ENCODE measurements around the gene RGS17. TPM values are rescaled to one million over a fixed set of nuclear protein-coding genes. Genes with fewer than 3 reads are reported as not detected.

The RGS17 gene
- total RNA-seq, 4 donors from 2014 or later = 2.4 to 6.2 (median 3.5) TPM

DNA sequence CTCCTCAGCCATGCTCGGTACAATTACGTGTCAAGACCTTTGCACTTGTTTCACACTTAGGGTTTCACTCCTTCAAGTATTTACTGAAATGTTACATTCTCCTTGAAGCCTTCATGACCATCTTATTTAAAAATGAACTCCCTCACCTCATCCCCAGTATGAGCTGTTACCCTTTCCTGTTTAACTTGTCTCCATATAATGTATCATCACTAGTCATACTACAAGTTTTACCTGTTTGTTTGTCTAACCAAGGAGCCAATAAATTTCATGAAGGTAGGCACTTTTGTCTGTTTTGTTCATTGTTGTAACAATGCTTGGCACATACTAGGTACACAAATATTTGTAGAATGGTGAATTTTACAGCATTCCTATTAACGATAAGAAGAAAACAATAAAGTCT lies 82.5 kb downstream of the RGS17 start:
- TF ChIP-seq, protein P1, sequence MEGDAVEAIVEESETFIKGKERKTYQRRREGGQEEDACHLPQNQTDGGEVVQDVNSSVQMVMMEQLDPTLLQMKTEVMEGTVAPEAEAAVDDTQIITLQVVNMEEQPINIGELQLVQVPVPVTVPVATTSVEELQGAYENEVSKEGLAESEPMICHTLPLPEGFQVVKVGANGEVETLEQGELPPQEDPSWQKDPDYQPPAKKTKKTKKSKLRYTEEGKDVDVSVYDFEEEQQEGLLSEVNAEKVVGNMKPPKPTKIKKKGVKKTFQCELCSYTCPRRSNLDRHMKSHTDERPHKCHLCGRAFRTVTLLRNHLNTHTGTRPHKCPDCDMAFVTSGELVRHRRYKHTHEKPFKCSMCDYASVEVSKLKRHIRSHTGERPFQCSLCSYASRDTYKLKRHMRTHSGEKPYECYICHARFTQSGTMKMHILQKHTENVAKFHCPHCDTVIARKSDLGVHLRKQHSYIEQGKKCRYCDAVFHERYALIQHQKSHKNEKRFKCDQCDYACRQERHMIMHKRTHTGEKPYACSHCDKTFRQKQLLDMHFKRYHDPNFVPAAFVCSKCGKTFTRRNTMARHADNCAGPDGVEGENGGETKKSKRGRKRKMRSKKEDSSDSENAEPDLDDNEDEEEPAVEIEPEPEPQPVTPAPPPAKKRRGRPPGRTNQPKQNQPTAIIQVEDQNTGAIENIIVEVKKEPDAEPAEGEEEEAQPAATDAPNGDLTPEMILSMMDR (IDR thresholded peaks at IDR 0.05; ENCODE audit: low read depth) = no peak

DNA sequence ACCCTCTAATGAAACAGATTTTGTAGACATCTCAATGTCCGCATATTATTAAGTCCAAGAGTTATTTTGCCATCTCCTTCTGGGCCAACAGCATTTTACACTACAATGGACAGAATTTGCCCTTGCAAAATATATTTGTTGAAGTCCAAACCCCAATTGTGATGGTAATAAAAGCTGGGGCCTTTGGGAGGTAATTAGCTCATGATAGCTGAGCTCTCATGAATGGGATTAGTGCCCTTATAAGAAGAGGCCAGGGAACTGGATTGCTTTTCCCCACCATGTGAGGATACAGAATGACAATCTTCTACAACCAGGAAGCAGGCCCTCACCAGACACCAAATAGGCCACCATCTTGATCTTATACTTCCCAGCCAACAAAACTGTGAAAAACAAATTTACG lies 83.7 kb downstream of the RGS17 start:
- TF ChIP-seq, protein P1 (IDR thresholded peaks at IDR 0.05; ENCODE audit: low read depth) = no peak

DNA sequence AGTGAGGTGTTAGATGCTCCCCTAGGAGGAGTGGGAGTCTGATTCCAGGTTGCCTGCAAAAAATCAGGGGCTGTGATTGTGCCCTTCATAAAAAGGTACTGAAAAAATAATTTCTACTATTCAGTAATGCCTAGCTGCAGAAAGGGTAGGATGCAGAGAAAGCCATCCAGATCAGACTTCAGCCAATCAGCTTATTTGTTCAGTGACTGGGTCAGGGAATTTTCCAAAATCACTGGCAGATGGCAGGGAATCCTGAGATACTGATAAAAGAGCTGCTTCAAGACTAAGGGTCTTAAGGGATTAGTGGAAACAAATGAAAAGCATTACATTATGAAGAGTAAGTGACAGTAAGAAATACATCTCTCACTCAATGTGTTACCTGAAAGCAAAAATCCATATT lies 85.8 kb downstream of the RGS17 start:
- TF ChIP-seq, protein P1 (IDR thresholded peaks at IDR 0.05; ENCODE audit: low read depth) = no peak

GRCh38 chr6:153044295-153044694 lies 86.8 kb downstream of the RGS17 start:
- TF ChIP-seq, protein P1 (IDR thresholded peaks at IDR 0.05; ENCODE audit: low read depth) = no peak

GRCh38 chr6:153043719-153044118 lies 87.4 kb downstream of the RGS17 start:
- TF ChIP-seq, protein P1 (IDR thresholded peaks at IDR 0.05; ENCODE audit: low read depth) = no peak

GRCh38 chr6:153038378-153039057 lies 92.6 kb downstream of the RGS17 start:
- TF ChIP-seq, protein P1 (IDR thresholded peaks at IDR 0.05; ENCODE audit: low read depth) = no peak

- TF ChIP-seq, protein P1 (IDR thresholded peaks at IDR 0.05; ENCODE audit: low read depth) = no peak
Measured at GRCh38 chr6:153034139-153034538, 96.9 kb downstream of the RGS17 start.

Measured in subcutaneous adipose tissue (tissue), 4 donors.